Measurements from ENCODE around the gene HS6ST1. TPM values are rescaled to one million over a fixed set of nuclear protein-coding genes. Genes with fewer than 3 reads are reported as not detected.

The HS6ST1 gene
- total RNA-seq, 1 experiment from 2014 or later, result 21.5 TPM

- Histone ChIP-seq H3F3A (ENCODE audit: low read length, unreplicated experiment) (no peaks in the 10 kb centered on the region), H3K27ac (ENCODE audit: low read length) (no peak overlapping the region), H3K79me2 (ENCODE audit: low read length) (no peaks in the 10 kb centered on the region), H3K9me3 (ENCODE audit: low read length) (no peaks in the 10 kb centered on the region), H3K4me1 (ENCODE audit: insufficient read depth, low read length) (peaks cover 13% of the 10 kb centered on the region), H3K4me2 (ENCODE audit: low read length) (no peak overlapping the region), H3K36me3 (ENCODE audit: low read depth, low read length) (no peaks in the 10 kb centered on the region), H3K9me2 (replicated peaks; ENCODE audit: low read length) (no peaks in the 10 kb centered on the region), H3K27me3 (ENCODE audit: low read length) (0 out of 2 replicates have a peak, but pooled peaks cover 6% of the 10 kb centered on the region), H3K9ac (ENCODE audit: low read length) (no peak overlapping the region), H4K20me1 (ENCODE audit: low read length) (no peaks in the 10 kb centered on the region), H2AFZ (ENCODE audit: low read length) (no peak overlapping the region), H3K4me3 (ENCODE audit: low read length) (no peak overlapping the region)
- POLR2A ChIA-PET (ENCODE audit: unreplicated experiment), result no interaction called here
- CTCF ChIA-PET, result no interaction called here
- intact Hi-C loops (cut with micrococcal nuclease), result loop anchor here (10.0 kb wide), 1 partner anchor 67 kb away; no protein-coding TSS in a partner anchor
- ATAC-seq (no peak), DNase-seq (no peak)
- TF ChIP-seq EZH2phosphoT487 (IDR thresholded peaks at IDR 0.05; ENCODE audit: borderline replicate concordance, low read length) (no peak), EZH2 (IDR thresholded peaks at IDR 0.05; ENCODE audit: low read length, unreplicated experiment) (no peak), CTCF (conservative IDR thresholded peaks at IDR 0.05; ENCODE audit: low read depth, low read length) (no peak)
- no TSS peak for BruUV-seq (replicated peaks)
Observed at GRCh38 chr2:128237911-128238697, 80.6 kb downstream of the HS6ST1 start.

- H3K9me2 ChIP-seq (replicated peaks; ENCODE audit: low read length), result no peaks in the 10 kb centered on the region
- no TSS peak for BruUV-seq (replicated peaks)
- H3K36me3 ChIP-seq (ENCODE audit: low read depth, low read length), result no peaks in the 10 kb centered on the region
- CTCF ChIA-PET, result interaction anchor here (0.6 kb wide), 1 partner anchor 69 kb away, joined by 3 read pairs; no protein-coding TSS in a partner anchor
- DNase-seq (no peak), ATAC-seq (no peak)
- POLR2A ChIA-PET (ENCODE audit: unreplicated experiment), result no interaction called here
- intact Hi-C loops (cut with micrococcal nuclease), result loop anchor here (10.0 kb wide), 1 partner anchor 68 kb away; no protein-coding TSS in a partner anchor
- TF ChIP-seq EZH2phosphoT487 (IDR thresholded peaks at IDR 0.05; ENCODE audit: borderline replicate concordance, low read length) (no peak), EZH2 (IDR thresholded peaks at IDR 0.05; ENCODE audit: low read length, unreplicated experiment) (no peak), CTCF (conservative IDR thresholded peaks at IDR 0.05; ENCODE audit: low read depth, low read length) (no peak)
- H3K9me3 ChIP-seq (ENCODE audit: low read length), result no peaks in the 10 kb centered on the region
- no peak overlapping the region for H2AFZ ChIP-seq (ENCODE audit: low read length)
- no peaks in the 10 kb centered on the region for H3K79me2 ChIP-seq (ENCODE audit: low read length)
- H3K4me1 ChIP-seq (ENCODE audit: insufficient read depth, low read length), result peaks cover 13% of the 10 kb centered on the region
- no peaks in the 10 kb centered on the region for H4K20me1 ChIP-seq (ENCODE audit: low read length)
- H3F3A ChIP-seq (ENCODE audit: low read length, unreplicated experiment), result no peaks in the 10 kb centered on the region
- H3K27ac ChIP-seq (ENCODE audit: low read length), result peak overlapping the region; percentile 28; the same call in 1 of the 2 replicates
- 0 out of 2 replicates have a peak, but pooled peaks cover 6% of the 10 kb centered on the region for H3K27me3 ChIP-seq (ENCODE audit: low read length)
- H3K4me2 ChIP-seq (ENCODE audit: low read length), result peak overlapping the region; percentile 52; the same call in 1 of the 2 replicates
- no peak overlapping the region for H3K9ac ChIP-seq (ENCODE audit: low read length)
- H3K4me3 ChIP-seq (ENCODE audit: low read length), result no peak overlapping the region
Observed at GRCh38 chr2:128237081-128237534, 81.6 kb downstream of the HS6ST1 start.

All from PC-3 (cell line).